Activated CD4-positive, alpha-beta memory T cell treated with anti-CD3 and anti-CD28 coated beads for 36 hours (primary cell): Measurements from ENCODE around the gene CDC34. TPM values are rescaled to one million over a fixed set of nuclear protein-coding genes. Genes with fewer than 3 reads are reported as not detected.
A peak's percentile ranks its signal among the peaks of the same experiment; 100 is the strongest.

ENCODE experiments used
- CTCF ChIA-PET: fragments of 350-600 bp; sonication (Branson Sonifier 250); formaldehyde crosslinking; loops from one replicate; lab custom pipeline; 2021; ENCODE audit warnings: antibody characterized with exemption, inconsistent platforms; lab: Charles Lee
- POLR2A ChIA-PET: fragments of 350-600 bp; sonication (Branson Sonifier 250); formaldehyde crosslinking; loops from one replicate; lab custom pipeline; 2021; ENCODE audit warnings: antibody characterized with exemption; lab: Charles Lee
- DNase-seq: peaks from one replicate; pipeline ENCODE4 v3.0.0-alpha.2; 2020
- H3K27ac Mint-ChIP-seq: one replicate; pipeline ENCODE4 v1.8.0; 2021; ENCODE audit warnings: mixed read lengths
- H3K27me3 Mint-ChIP-seq: one replicate; pipeline ENCODE4 v1.8.0; 2021; ENCODE audit warnings: mixed read lengths
- H3K36me3 Mint-ChIP-seq: one replicate; pipeline ENCODE4 v1.8.0; 2021; ENCODE audit warnings: mixed read lengths
- H3K4me1 Mint-ChIP-seq: one replicate; pipeline ENCODE4 v1.8.0; 2021; ENCODE audit warnings: low read depth, mixed read lengths
- H3K4me3 Mint-ChIP-seq: one replicate; pipeline ENCODE4 v1.8.0; 2021; ENCODE audit warnings: mild to moderate bottlenecking, mixed read lengths
- H3K9me3 Mint-ChIP-seq: one replicate; pipeline ENCODE4 v1.8.0; 2021; ENCODE audit warnings: mixed read lengths
- intact Hi-C: fragments of 100-400 bp; cut with micrococcal nuclease; formaldehyde crosslinking; loops from one replicate; pipeline ENCODE4 v1.15.1; 2023
- total RNA-seq, 2 experiments: library from RNA; stranded (reverse); gene quantifications; one replicate each; pipeline ENCODE4 v1.2.3, GENCODE V29; 2021

The CDC34 gene
- total RNA-seq, 2 experiments from 2014 or later = 45.9 to 46.4 TPM

GRCh38 chr19:538641-539428, 7.3 kb downstream of the CDC34 start:
- intact Hi-C loops = no loop called here
- no peak for DNase-seq
- POLR2A ChIA-PET = no interaction called here

GRCh38 chr19:539429-540030, 8.0 kb downstream of the CDC34 start:
- intact Hi-C loops = no loop called here
- no peaks in the 10 kb centered on the region for H3K27me3 Mint-ChIP-seq
- POLR2A ChIA-PET = no interaction called here

More at GRCh38 chr19:538641-539428, 7.3 kb downstream of the CDC34 start:
- H3K9me3 Mint-ChIP-seq = no peaks in the 10 kb centered on the region
- no peak overlapping the region for H3K27ac Mint-ChIP-seq
- CTCF ChIA-PET = no interaction called here
- H3K36me3 Mint-ChIP-seq = peaks cover 8% of the 10 kb centered on the region
- peaks cover 13% of the 10 kb centered on the region for H3K4me1 Mint-ChIP-seq
- H3K4me3 Mint-ChIP-seq = no peak overlapping the region
- no peaks in the 10 kb centered on the region for H3K27me3 Mint-ChIP-seq

DNA sequence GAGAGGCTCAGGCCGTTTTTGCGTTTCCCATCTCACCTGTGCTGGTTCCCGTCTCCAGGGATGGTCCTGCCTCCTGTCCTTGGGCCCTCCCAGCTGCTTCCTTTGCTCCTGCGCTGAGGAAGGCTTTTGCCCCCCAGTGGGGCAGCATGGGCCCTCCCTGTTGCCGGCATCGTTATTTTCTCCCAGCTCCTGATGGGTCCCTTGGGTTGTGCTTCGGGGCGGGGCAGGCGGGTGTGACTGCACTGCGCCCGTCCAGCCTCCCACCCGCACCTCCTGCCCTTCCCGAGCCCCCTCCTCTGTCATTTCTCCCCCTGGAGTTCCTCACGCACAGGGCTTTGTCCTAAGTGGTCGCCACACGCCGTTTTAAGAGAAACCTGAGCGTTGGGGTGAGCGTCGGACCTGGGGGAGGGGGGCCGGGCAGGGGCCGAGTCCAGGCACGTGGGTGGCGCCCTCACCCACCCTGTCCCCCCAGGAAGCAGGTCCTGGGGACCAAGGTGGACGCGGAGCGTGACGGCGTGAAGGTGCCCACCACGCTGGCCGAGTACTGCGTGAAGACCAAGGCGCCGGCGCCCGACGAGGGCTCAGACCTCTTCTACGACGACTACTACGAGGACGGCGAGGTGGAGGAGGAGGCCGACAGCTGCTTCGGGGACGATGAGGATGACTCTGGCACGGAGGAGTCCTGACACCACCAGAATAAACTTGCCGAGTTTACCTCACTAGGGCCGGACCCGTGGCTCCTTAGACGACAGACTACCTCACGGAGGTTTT, 9.5 kb downstream of the CDC34 start:
- peaks cover 8% of the 10 kb centered on the region for H3K36me3 Mint-ChIP-seq
- peaks cover 20% of the 10 kb centered on the region for H3K4me1 Mint-ChIP-seq
- no peak for DNase-seq
- intact Hi-C loops = no loop called here
- H3K9me3 Mint-ChIP-seq = no peaks in the 10 kb centered on the region
- ChIA-PET CTCF (no interaction called here), POLR2A (no interaction called here)
- H3K4me3 Mint-ChIP-seq = no peak overlapping the region
- H3K27me3 Mint-ChIP-seq = no peaks in the 10 kb centered on the region
- H3K27ac Mint-ChIP-seq = no peak overlapping the region

More at GRCh38 chr19:539429-540030, 8.0 kb downstream of the CDC34 start:
- Mint-ChIP-seq H3K4me3 (no peak overlapping the region), H3K27ac (no peak overlapping the region), H3K9me3 (no peaks in the 10 kb centered on the region), H3K36me3 (peaks cover 8% of the 10 kb centered on the region), H3K4me1 (peaks cover 18% of the 10 kb centered on the region)
- CTCF ChIA-PET = no interaction called here
- no peak for DNase-seq

GRCh38 chr19:541699-542098, 10.1 kb downstream of the CDC34 start:
- Mint-ChIP-seq H3K9me3 (no peaks in the 10 kb centered on the region), H3K27ac (no peak overlapping the region), H3K27me3 (no peaks in the 10 kb centered on the region), H3K4me1 (peaks cover 20% of the 10 kb centered on the region), H3K36me3 (peaks cover 8% of the 10 kb centered on the region), H3K4me3 (no peak overlapping the region)
- no peak for DNase-seq
- intact Hi-C loops = no loop called here
- ChIA-PET POLR2A (no interaction called here), CTCF (interaction anchor here (1.1 kb wide), 1 partner anchor 9 kb away, joined by 6 read pairs; no protein-coding TSS in a partner anchor)

GRCh38 chr19:542173-542866, 10.8 kb downstream of the CDC34 start:
- intact Hi-C loops = no loop called here
- H3K27me3 Mint-ChIP-seq = no peaks in the 10 kb centered on the region
- POLR2A ChIA-PET = interaction anchor here (0.7 to 0.8 kb wide), 2 partner anchors 29 to 122 kb away, joined by 3 read pairs; no protein-coding TSS in a partner anchor
- CTCF ChIA-PET = interaction anchor here (1.1 kb wide), 1 partner anchor 10 kb away, joined by 6 read pairs; no protein-coding TSS in a partner anchor
- H3K36me3 Mint-ChIP-seq = peaks cover 8% of the 10 kb centered on the region
- H3K9me3 Mint-ChIP-seq = no peaks in the 10 kb centered on the region
- no peak overlapping the region for H3K27ac Mint-ChIP-seq
- no peak for DNase-seq
- peaks cover 20% of the 10 kb centered on the region for H3K4me1 Mint-ChIP-seq
- H3K4me3 Mint-ChIP-seq = no peak overlapping the region

GRCh38 chr19:543910-544608, 12.5 kb downstream of the CDC34 start, which contains the start of gene GZMM:
TSS of gene GZMM (plus strand) at chr19:544053. CDS start at chr19:544072, 19 bp downstream.
- Mint-ChIP-seq H3K36me3 (peaks cover 10% of the 10 kb centered on the region), H3K27me3 (no peaks in the 10 kb centered on the region), H3K27ac (peak within 1 kb of the TSS; percentile 83), H3K4me3 (peak within 1 kb of the TSS; percentile 78), H3K4me1 (peaks cover 20% of the 10 kb centered on the region), H3K9me3 (no peaks in the 10 kb centered on the region)
- intact Hi-C loops = no loop called here
- ChIA-PET POLR2A (interaction anchor here (1.0 kb wide), 1 partner anchor 12 kb away, joined by 5 read pairs; the partner anchor contains the start of gene CDC34), CTCF (interaction anchor here (0.6 kb wide), 1 partner anchor 64 kb away, joined by 5 read pairs; no protein-coding TSS in a partner anchor)
- DNase-seq = peak; percentile 83

GRCh38 chr19:547117-547516, 15.6 kb downstream of the CDC34 start:
- CTCF ChIA-PET = no interaction called here
- H3K27ac Mint-ChIP-seq = no peak overlapping the region

DNA sequence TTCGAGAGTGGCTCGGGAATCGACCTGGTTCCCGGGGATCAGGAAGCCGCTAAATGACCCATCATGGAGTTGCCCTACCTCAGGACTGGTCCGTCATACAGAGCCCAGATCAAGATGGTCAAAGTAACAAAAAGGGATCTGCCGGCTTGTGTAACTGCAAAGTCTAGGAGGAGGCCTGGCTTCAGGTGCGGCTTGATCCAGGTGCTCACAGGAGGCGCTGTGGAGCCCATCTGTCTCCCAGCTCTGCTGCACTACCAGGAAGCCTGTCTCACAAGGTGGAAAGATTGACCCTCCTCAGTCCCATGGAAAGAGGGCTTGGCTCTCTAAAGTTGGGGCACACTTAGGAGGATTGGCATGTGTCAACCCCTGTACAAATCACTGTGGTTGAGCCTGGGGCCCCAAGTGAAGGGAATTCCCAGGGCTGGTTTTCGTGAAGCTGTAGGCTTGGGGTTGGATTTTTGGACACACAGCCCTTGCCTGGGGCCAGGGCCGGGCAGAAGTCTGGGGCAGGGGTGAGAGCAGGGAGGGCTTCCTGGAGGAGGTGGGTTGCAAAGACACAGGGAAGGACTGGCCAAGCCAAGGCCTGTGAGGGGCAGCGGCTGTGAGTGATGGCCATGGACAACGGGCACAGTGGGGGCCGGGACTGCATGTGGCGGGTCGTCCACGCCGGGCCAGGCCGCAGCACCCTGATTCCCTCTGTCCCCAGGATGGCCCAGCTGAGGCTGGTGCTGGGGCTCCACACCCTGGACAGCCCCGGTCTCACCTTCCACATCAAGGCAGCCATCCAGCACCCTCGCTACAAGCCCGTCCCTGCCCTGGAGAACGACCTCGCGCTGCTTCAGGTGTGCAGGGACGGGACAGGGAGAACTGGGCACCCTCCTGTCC, 16.5 kb downstream of the CDC34 start:
- CTCF ChIA-PET = no interaction called here

More at GRCh38 chr19:547117-547516, 15.6 kb downstream of the CDC34 start:
- intact Hi-C loops = no loop called here
- POLR2A ChIA-PET = interaction anchor here (1.3 kb wide), 1 partner anchor 26 kb away, joined by 3 read pairs; the partner anchor contains the start of gene BSG
- Mint-ChIP-seq H3K4me3 (no peak overlapping the region), H3K27me3 (no peaks in the 10 kb centered on the region), H3K36me3 (peaks cover 10% of the 10 kb centered on the region), H3K9me3 (no peaks in the 10 kb centered on the region), H3K4me1 (peaks cover 20% of the 10 kb centered on the region)
- no peak for DNase-seq

GRCh38 chr19:548886-549830, 17.6 kb downstream of the CDC34 start:
- peaks cover 9% of the 10 kb centered on the region for H3K4me1 Mint-ChIP-seq
- POLR2A ChIA-PET = no interaction called here
- H3K9me3 Mint-ChIP-seq = no peaks in the 10 kb centered on the region
- H3K36me3 Mint-ChIP-seq = peaks cover 8% of the 10 kb centered on the region
- no peaks in the 10 kb centered on the region for H3K27me3 Mint-ChIP-seq
- H3K27ac Mint-ChIP-seq = no peak overlapping the region
- no peak overlapping the region for H3K4me3 Mint-ChIP-seq
- intact Hi-C loops = no loop called here
- DNase-seq = no peak
- CTCF ChIA-PET = no interaction called here

More for the DNA sequence above, 16.5 kb downstream of the CDC34 start:
- DNase-seq = no peak
- Mint-ChIP-seq H3K27ac (no peak overlapping the region), H3K9me3 (no peaks in the 10 kb centered on the region), H3K36me3 (peaks cover 10% of the 10 kb centered on the region), H3K4me1 (peaks cover 19% of the 10 kb centered on the region), H3K27me3 (no peaks in the 10 kb centered on the region), H3K4me3 (no peak overlapping the region)
- intact Hi-C loops = no loop called here
- POLR2A ChIA-PET = interaction anchor here (1.3 kb wide), 1 partner anchor 25 kb away, joined by 3 read pairs; the partner anchor contains the start of gene BSG
